GM12865 (cell line): ENCODE data around the gene LYPD6B.

Experiments
- DNase-seq: peaks from one replicate; pipeline ENCODE4 v3.0.0; 2010; ENCODE audit warnings: low read depth
- H3K4me3 ChIP-seq: 2 replicates; pipeline ENCODE4 v1.5.1; 2011; ENCODE audit warnings: mild to moderate bottlenecking, low read depth, low read length, control low read depth
- TF ChIP-seq, protein P1 (sequence below): IDR thresholded peaks from 2 replicates; pipeline ENCODE4 v1.5.1; 2011; ENCODE audit warnings: low read length, control low read depth, low read depth, inconsistent platforms; ENCODE audit not compliant: insufficient read depth; ENCODE audit errors: missing control alignments

Gene LYPD6B

DNA sequence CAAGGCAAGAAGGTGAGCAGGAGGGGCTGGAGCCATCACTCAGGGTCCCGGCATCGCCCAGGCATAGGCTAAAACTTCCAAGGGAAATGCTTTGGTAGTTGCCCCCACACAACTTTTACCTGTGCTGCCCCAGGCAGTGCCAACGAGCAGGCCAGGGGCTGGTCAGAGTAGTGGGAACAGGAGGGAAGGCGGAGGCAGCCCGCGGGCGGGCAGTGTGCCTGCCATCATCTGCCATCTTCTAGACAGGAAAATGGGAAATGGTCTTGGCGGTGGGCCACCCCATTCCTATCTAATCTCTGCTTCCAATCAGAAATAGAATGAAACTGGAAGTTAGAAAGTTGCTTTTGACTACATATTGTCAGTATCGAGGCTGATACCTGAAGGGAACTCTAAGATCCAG lies 26.0 kb upstream of the LYPD6B start:
- TF ChIP-seq, protein P1, sequence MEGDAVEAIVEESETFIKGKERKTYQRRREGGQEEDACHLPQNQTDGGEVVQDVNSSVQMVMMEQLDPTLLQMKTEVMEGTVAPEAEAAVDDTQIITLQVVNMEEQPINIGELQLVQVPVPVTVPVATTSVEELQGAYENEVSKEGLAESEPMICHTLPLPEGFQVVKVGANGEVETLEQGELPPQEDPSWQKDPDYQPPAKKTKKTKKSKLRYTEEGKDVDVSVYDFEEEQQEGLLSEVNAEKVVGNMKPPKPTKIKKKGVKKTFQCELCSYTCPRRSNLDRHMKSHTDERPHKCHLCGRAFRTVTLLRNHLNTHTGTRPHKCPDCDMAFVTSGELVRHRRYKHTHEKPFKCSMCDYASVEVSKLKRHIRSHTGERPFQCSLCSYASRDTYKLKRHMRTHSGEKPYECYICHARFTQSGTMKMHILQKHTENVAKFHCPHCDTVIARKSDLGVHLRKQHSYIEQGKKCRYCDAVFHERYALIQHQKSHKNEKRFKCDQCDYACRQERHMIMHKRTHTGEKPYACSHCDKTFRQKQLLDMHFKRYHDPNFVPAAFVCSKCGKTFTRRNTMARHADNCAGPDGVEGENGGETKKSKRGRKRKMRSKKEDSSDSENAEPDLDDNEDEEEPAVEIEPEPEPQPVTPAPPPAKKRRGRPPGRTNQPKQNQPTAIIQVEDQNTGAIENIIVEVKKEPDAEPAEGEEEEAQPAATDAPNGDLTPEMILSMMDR: no peak
- H3K4me3 ChIP-seq: no peak overlapping the region
- DNase-seq: no peak

- TF ChIP-seq, protein P1: no peak
- H3K4me3 ChIP-seq: no peak overlapping the region
- no peak for DNase-seq
Measured at GRCh38 chr2:149015501-149015900, 23.0 kb upstream of the LYPD6B start.

GRCh38 chr2:149015926-149016563 lies 22.5 kb upstream of the LYPD6B start:
- TF ChIP-seq, protein P1: no peak
- DNase-seq: no peak
- no peak overlapping the region for H3K4me3 ChIP-seq

- DNase-seq: peak; percentile 91
- H3K4me3 ChIP-seq: no peak overlapping the region
- TF ChIP-seq, protein P1: peak; percentile 79
Measured at GRCh38 chr2:149017116-149017985, 21.1 kb upstream of the LYPD6B start.

GRCh38 chr2:149018981-149019380 lies 19.5 kb upstream of the LYPD6B start:
- TF ChIP-seq, protein P1: no peak
- no peak for DNase-seq
- H3K4me3 ChIP-seq: peak overlapping the region; percentile 52

DNA sequence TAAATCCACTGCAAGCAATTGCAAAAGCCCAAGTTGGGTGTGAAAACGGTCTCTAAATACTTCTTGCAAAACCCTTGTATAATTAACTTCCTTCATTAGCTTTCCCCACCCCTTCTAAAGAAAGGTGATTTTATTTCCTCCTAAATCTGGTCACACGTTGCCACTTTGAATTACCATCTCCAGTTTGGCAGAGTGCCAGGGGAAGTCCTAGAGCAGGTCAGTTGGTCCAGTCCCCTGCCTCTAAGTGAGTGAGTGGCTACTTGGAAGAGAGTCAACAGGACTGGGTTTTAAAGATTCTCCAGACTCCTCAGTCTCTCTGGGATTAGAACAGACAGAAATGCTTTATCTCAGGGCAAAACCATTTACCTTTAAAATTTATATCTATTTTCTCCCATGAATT lies 18.7 kb upstream of the LYPD6B start:
- peak overlapping the region; percentile 52 for H3K4me3 ChIP-seq
- TF ChIP-seq, protein P1: no peak
- DNase-seq: peak; percentile 82
